Stimulated activated CD8-positive, alpha-beta memory T cell treated with anti-CD3 and anti-CD28 coated beads, Interleukin-4, amount 100 ng/mL, for 1 hour (primary cell): Measurements from ENCODE around the gene WDR90.
A peak's percentile ranks its signal among the peaks of the same experiment; 100 is the strongest.

Source experiments
- DNase-seq, 2 donors: peaks; one replicate each; pipeline ENCODE4 v3.0.0-alpha.2; 2020; ENCODE audit warnings: low read depth in 2 of 2, low spot score in 1 of 2

The WDR90 gene

DNA sequence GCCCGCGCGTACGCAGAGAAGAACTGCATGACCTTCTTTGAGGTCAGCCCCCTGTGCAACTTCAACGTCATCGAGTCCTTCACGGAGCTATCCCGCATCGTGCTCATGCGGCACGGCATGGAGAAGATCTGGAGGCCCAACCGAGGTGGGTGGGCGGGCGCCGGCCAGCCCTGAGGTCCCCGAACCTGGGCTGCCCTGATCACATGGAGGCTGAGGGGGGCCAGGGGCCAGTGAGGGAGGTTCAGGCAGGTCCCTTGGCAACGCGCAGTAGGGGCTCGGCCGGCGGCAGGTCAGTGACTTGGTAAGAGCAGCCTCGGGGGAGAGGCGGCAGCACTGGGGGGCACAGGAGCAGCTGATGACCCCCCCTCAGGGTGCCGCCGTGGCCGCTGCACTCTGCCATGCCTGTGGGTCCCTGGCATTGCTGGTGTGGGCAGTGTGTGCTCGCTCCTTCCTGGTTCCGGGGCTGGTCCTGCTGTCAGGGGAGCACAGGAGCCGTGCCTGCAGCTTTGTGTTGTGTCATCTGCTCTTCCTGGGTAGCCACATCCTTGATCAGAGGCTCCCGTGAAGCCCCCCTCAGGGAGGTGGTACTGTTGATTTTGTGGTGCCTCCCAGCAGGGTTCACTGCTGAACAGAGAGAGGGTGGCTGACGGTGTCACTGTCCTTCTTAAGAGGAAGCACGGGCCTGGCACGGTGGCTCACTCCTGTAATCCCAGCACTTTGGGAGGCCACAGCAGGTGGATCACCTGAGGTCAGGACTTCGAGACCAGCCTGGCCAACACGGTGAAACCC lies 23.0 kb upstream of the WDR90 start:
- DNase-seq = no peak

GRCh38 chr16:626787-627453 lies 22.2 kb upstream of the WDR90 start:
- DNase-seq = no peak

GRCh38 chr16:627454-628239 lies 21.5 kb upstream of the WDR90 start:
- DNase-seq = no peak

DNA sequence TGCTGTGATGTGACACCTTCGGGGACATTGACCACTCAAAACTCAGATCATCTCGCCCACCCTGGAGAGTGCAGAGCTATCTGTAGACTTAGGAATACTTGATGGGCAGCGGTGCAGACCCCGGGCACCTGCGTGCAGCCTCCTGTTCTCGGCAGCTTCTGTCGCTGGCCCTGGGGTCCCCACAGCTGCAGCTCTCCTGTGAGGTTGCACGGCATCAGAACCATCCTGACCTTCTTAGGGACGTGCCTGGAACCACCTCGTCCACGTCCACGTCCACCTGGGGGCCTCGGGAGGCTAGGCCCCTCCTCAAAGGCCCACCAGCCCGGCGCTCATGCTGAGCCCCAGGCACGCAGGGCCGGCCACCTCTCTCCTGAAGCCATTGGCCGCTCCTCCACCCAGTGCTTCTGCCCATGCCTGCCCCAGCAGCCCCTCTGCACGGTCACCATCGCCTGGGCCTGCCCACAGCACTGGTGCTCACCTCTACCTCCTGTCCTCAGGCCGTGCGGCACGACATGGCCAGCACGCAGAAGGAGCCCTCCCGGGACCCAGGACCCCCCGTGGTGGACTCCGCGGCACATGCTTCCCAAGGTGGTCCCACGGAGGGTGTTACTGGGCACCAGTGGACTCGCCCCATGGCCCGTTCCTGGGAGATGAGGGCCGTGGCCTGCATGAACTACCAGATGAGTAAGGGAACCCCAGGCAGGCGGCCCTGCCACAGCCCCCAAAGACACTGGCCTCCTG lies 20.7 kb upstream of the WDR90 start:
- DNase-seq = no peak

DNA sequence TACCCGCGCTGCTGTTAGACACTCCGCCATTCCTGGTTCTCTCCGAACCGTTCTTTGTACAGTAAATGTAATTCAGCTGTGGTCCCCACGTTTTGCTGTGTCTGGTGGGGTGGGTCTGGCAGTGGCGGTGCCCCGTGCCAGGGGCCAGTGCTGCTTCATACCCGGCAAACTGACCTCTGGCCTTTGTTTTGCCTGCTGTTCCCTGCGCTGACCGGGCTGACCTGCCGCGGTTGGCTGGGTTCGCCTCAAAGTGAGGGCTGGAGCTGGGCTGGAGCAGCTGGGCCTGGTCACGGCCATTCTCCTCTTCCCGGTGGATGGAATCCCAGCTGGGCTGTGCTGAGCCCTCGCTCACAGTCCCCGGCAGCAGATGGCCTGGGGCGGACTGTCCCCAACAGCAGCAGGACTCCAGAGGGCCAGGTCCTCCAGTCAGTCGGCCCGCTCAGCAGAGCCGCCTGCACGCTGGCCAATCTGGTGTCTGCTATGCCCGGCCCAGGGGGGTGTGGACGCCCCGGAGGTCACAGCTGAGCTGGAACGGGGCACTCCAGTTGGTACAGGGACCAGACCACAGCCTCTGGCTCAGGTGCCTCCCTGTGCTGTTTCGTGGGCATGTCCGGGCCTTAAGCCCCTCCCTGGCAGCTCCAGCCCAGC lies 19.9 kb upstream of the WDR90 start:
- no peak for DNase-seq

GRCh38 chr16:629833-630248 lies 19.3 kb upstream of the WDR90 start:
- DNase-seq = no peak

GRCh38 chr16:630249-630814 lies 18.8 kb upstream of the WDR90 start:
- DNase-seq = no peak

- DNase-seq = no peak
These were observed 18.3 kb upstream of the WDR90 start, which contains the start of gene WFIKKN1 for GRCh38 chr16:630815-631405. WFIKKN1 (plus strand) TSS chr16:630985; CDS start chr16:631254, 269 bp downstream.

DNA sequence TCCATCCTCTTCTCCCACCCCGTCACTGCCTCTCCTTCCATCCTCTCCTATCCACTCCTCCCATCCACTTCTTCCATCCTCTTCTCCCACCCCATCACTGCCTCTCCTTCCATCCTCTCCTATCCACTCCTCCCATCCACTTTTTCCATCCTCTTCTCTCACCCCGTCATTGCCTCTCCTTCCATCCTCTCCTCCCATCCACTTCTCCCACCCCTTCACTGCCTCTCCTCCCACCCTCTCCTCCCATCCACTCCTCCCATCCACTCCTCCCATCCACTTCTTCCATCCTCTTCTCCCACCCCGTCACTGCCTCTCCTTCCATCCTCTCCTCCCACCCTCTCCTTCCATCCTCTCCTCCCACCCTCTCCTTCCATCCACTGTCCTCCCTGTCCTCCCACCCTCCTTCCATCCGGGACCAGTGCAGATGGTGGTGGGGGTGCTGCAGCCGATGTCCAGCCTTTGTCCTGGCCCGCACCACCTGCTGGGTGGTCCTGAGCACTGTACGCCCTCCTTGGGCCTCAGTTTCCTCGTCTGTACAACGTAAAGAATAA lies 17.3 kb upstream of the WDR90 start:
- DNase-seq = no peak

GRCh38 chr16:632486-633335 lies 16.5 kb upstream of the WDR90 start:
- DNase-seq = no peak

GRCh38 chr16:633336-634050 lies 15.7 kb upstream of the WDR90 start:
- no peak for DNase-seq

DNA sequence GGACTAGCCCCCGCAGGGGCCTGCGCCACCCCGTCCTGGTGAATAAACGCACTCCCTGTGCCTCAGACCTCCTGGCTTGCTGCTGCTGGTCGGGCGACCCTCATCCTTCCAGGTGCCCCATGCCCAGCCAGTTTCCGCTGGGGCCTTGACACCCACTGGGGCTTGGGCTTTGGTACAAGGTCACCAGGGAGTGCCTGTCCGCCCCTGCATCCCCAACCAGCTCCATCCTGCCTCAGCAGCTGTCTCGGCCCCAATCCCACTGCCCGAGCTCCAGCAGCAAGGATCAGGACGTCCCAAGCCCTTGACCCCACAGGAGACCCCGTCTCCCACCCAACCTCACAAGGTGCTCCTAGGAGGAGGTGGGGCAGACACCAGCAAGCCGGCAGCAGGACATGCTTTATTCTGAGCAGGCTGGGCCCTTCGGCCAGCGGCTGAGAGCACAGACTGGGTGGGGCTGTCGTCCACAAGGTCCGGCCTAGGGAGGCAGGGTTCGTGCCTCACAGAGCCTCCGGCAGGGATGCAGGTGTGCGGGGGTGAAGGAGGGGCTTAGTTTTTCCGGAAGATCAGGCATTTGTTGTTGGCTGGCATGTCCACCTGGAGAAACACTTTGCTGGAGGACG lies 15.0 kb upstream of the WDR90 start:
- no peak for DNase-seq

- DNase-seq = no peak
These were observed 14.2 kb upstream of the WDR90 start for GRCh38 chr16:634996-635395.

DNA sequence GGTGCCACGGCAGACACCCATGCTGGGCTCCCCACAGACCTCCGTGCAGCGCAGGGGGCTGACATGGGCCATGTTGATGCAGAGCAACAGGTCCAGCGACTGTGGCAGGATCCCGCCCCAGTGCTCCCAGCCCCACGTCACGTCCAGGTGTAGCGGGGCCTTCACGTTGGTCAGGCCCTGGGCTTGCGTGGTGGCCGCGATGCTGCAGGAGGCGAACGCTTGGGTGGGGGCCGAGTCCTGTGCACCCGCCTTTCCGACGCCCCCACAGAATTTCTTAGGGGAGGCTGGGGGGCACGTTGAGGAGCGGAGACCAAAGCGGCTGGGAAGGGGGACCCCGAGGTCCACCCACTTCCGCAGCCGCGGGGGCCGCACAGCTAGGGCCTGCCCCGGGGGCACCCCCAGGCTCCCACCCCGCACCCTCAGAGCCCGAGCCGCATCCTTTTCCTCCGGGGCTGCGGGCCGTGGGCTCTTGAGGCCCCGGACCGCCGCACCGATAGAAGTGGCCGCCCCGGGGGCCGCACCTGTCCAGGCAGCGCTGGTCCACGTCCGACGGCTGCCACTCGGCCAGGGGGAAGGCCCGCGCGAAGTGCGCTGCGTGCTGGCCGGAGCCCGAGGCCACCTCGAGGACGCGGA lies 13.5 kb upstream of the WDR90 start:
- no peak for DNase-seq

DNA sequence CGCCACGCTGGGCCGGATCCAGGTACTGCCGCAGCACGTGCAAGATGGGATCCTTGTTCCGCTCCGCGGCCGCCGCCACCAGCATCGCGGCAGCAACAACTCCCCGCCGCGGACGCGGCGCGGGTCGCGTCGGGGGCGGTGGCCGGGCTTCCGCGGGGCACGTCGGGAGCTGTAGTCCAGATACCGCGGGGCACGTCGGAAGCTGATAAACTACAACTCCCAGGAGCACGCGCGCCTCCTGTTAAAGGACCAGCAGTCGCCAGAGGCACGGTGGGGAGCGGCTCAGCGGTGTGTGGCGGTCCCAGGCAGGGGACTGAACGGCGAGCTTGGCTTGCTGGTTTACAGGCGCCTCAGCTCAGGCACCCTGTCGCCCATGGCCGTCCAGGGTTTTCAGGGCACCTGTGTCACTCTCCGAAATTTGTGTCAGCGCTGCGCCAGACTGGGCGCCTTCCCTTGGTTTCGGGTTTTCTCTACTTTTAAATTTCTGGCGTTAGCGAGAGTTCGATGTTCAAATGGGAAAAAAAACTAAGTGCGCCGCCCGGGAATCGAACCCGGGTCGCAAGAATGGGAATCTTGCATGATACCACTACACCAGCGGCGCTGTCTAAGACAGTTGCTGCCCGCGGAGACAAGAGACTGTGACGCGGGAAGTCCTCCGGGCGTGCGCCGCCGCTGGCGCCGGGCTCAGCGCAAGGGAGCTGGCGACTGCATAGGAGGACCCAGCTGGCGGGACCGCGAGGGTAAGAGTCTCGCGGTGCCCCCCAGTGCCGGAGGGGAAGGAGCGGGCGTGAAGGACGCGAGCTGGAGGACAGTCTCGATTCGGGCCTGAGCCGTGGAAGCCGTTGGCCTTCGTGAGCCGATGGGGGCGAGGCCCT lies 12.7 kb upstream of the WDR90 start, which contains the start of gene METTL26:
Gene METTL26, minus strand, starts transcription at position 100 of the 875 bp plus-strand sequence. Its CDS starts 15 bp downstream, at position 85.
- peak; percentile 81 to 84 for DNase-seq
